GM23338 (cell line): Measurements from ENCODE around the gene PSD. TPM values are rescaled to one million over a fixed set of nuclear protein-coding genes. Genes with fewer than 3 reads are reported as not detected.

Experiments
- ATAC-seq: fragments of 200-7000 bp; cut with Tn5 transposase; 3 replicates; pipeline ENCODE4 v1.9.1; 2020
- DNase-seq: peaks from one replicate; pipeline ENCODE4 v3.0.0-alpha.2; 2015; ENCODE audit warnings: low spot score
- H2AFZ ChIP-seq: fragments of 200-600 bp; sonication (generic); 2 replicates; pipeline ENCODE4 v1.8.0; 2016; ENCODE audit warnings: antibody characterized with exemption, mild to moderate bottlenecking, moderate library complexity
- H3F3A ChIP-seq: fragments of 200-600 bp; sonication (generic); replicated peaks from 2 replicates; pipeline ENCODE4 v1.8.0; 2017; ENCODE audit warnings: antibody characterized with exemption, mixed run types, low read depth
- H3K27ac ChIP-seq: fragments of 200-600 bp; sonication (generic); 2 replicates; pipeline ENCODE4 v1.6.1; 2016; ENCODE audit warnings: low read depth
- H3K27me3 ChIP-seq: fragments of 200-600 bp; sonication (generic); 2 replicates; pipeline ENCODE4 v1.8.0; 2016; ENCODE audit warnings: mild to moderate bottlenecking, mixed run types, moderate library complexity; ENCODE audit not compliant: insufficient read depth
- H3K36me3 ChIP-seq: fragments of 200-600 bp; sonication (generic); 2 replicates; pipeline ENCODE4 v1.8.0; 2016; ENCODE audit warnings: mild to moderate bottlenecking; ENCODE audit not compliant: insufficient read depth
- H3K4me1 ChIP-seq: fragments of 200-600 bp; sonication (generic); 2 replicates; pipeline ENCODE4 v1.8.0; 2016; ENCODE audit warnings: mild to moderate bottlenecking, moderate library complexity; ENCODE audit not compliant: insufficient read depth
- H3K4me2 ChIP-seq: fragments of 200-600 bp; sonication (generic); 2 replicates; pipeline ENCODE4 v1.7.1; 2017; ENCODE audit warnings: mixed run types
- H3K4me3 ChIP-seq: fragments of 200-600 bp; sonication (generic); 2 replicates; pipeline ENCODE4 v1.6.1; 2016; ENCODE audit warnings: mixed run types
- H3K79me2 ChIP-seq: fragments of 200-600 bp; sonication (generic); replicated peaks from 2 replicates; pipeline ENCODE4 v1.8.0; 2017; ENCODE audit warnings: mild to moderate bottlenecking; ENCODE audit not compliant: insufficient read depth
- H3K9me2 ChIP-seq: fragments of 200-600 bp; sonication (generic); 2 replicates; pipeline ENCODE4 v1.8.0; 2017; ENCODE audit not compliant: insufficient read depth
- H4K20me1 ChIP-seq: fragments of 200-600 bp; sonication (generic); replicated peaks from 2 replicates; pipeline ENCODE4 v1.8.0; 2017; ENCODE audit warnings: mild to moderate bottlenecking; ENCODE audit not compliant: insufficient read depth
- H3K27ac Mint-ChIP-seq: 2 replicates; pipeline ENCODE4 v1.8.0; 2020; ENCODE audit warnings: inconsistent platforms, mild to moderate bottlenecking, moderate library complexity, mixed read lengths
- H3K27me3 Mint-ChIP-seq: 3 replicates; pipeline ENCODE4 v1.8.0; 2022; ENCODE audit warnings: low read depth, mild to moderate bottlenecking, moderate library complexity, mixed read lengths, inconsistent platforms; ENCODE audit not compliant: insufficient read depth, poor library complexity
- H3K36me3 Mint-ChIP-seq: 3 replicates; pipeline ENCODE4 v1.8.0; 2021; ENCODE audit warnings: low read depth, mild to moderate bottlenecking, inconsistent platforms, moderate library complexity, mixed read lengths
- H3K4me1 Mint-ChIP-seq: 3 replicates; pipeline ENCODE4 v1.8.0; 2020; ENCODE audit warnings: mild to moderate bottlenecking, inconsistent platforms, mixed read lengths
- H3K4me3 Mint-ChIP-seq: 3 replicates; pipeline ENCODE4 v1.8.0; 2021; ENCODE audit warnings: moderate library complexity, mild to moderate bottlenecking, inconsistent platforms, mixed read lengths
- H3K9me3 Mint-ChIP-seq: 3 replicates; pipeline ENCODE4 v1.8.0; 2020; ENCODE audit warnings: moderate library complexity, mild to moderate bottlenecking, inconsistent platforms, mixed read lengths
- CREB1 ChIP-seq: fragments of 250-450 bp; sonication (Bioruptor Pico); IDR thresholded peaks from 2 replicates; pipeline ENCODE4 v1.5.0; 2020; ENCODE audit warnings: low read depth, mild to moderate bottlenecking, moderate library complexity
- ETS1 ChIP-seq: IDR thresholded peaks from 2 replicates; pipeline ENCODE4 v1.6.1; 2016; ENCODE audit warnings: antibody characterized with exemption
- EZH2 ChIP-seq: fragments of 200-600 bp; sonication (generic); IDR thresholded peaks from one replicate; pipeline ENCODE4 v1.8.0; 2017; ENCODE audit warnings: antibody characterized with exemption, mild to moderate bottlenecking, low read depth; ENCODE audit not compliant: unreplicated experiment
- EZH2phosphoT487 ChIP-seq: fragments of 200-600 bp; sonication (generic); IDR thresholded peaks from one replicate; pipeline ENCODE4 v1.8.1; 2018; ENCODE audit warnings: antibody characterized with exemption; ENCODE audit not compliant: unreplicated experiment
- JUNB ChIP-seq: IDR thresholded peaks from one replicate; pipeline ENCODE4 v1.6.1; 2016; ENCODE audit warnings: antibody characterized with exemption; ENCODE audit not compliant: unreplicated experiment
- NANOG ChIP-seq: IDR thresholded peaks from 2 replicates; pipeline ENCODE4 v1.6.1; 2016; ENCODE audit warnings: antibody characterized with exemption, borderline replicate concordance
- POLR2AphosphoS5 ChIP-seq: IDR thresholded peaks from 2 replicates; pipeline ENCODE4 v1.6.1; 2016; ENCODE audit warnings: antibody characterized with exemption, low read depth
- STAT1 ChIP-seq: IDR thresholded peaks from one replicate; pipeline ENCODE4 v1.6.1; 2016; ENCODE audit warnings: antibody characterized with exemption; ENCODE audit not compliant: unreplicated experiment
- ZNF114 ChIP-seq: fragments of 250-450 bp; sonication (Bioruptor Pico); IDR thresholded peaks from 2 replicates; pipeline ENCODE4 v1.5.0; 2020; ENCODE audit warnings: mild to moderate bottlenecking, moderate library complexity
- ZNF331 ChIP-seq: fragments of 250-450 bp; sonication (Bioruptor Pico); IDR thresholded peaks from 2 replicates; pipeline ENCODE4 v1.5.0; 2020; ENCODE audit warnings: low read depth, mild to moderate bottlenecking, moderate library complexity
- polyA plus RNA-seq: library from polyadenylated mRNA; unstranded; fragments of >200 nt; fragmentation: Nextera tagmentation; extraction: Ambion mirVana; gene quantifications from 2 replicates; pipeline ENCODE4 v1.2.1, GENCODE V29; 2016
- total RNA-seq: library from RNA; depleted of rRNA; stranded (reverse); fragments of >200 nt; shearing (Covaris generic); gene quantifications from 2 replicates; pipeline ENCODE4 v1.2.3, GENCODE V29; 2014
- TF ChIP-seq, protein P1 (sequence below), 2 experiments: fragments of 200-600 bp in 1 of 2; sonication (generic) in 1 of 2; conservative IDR thresholded peaks; 2 replicates each; pipeline versions ENCODE4 v1.5.1 to v1.6.1; 2016 to 2017; ENCODE audit warnings: antibody characterized with exemption in 2 of 2, low read depth in 2 of 2, mild to moderate bottlenecking in 2 of 2, moderate library complexity in 1 of 2
- TF ChIP-seq, protein P2 (sequence below): IDR thresholded peaks from one replicate; pipeline ENCODE4 v1.6.1; 2018; ENCODE audit warnings: antibody characterized with exemption; ENCODE audit not compliant: unreplicated experiment
- TF ChIP-seq, protein P3 (sequence below): fragments of 250-450 bp; sonication (Bioruptor Pico); IDR thresholded peaks from 2 replicates; pipeline ENCODE4 v1.5.0; 2020; ENCODE audit warnings: mild to moderate bottlenecking, moderate library complexity

The PSD gene
- total and polyA plus RNA-seq, 2 experiments from 2014 or later: 1.9 to 6.8 TPM

- peaks cover 2% of the 10 kb centered on the region for H3K36me3 Mint-ChIP-seq
- no peak overlapping the region for H3K4me3 ChIP-seq
- peak overlapping the region; percentile 90; the same call in 2 of the 3 replicates for H3K4me3 Mint-ChIP-seq
- no peak overlapping the region for H2AFZ ChIP-seq
- peaks cover 5% of the 10 kb centered on the region; the same call in 1 of the 2 replicates for H3K27me3 ChIP-seq
- no peaks in the 10 kb centered on the region for H3K9me2 ChIP-seq
- peaks cover 29% of the 10 kb centered on the region for H3K4me1 ChIP-seq
- peaks cover 33% of the 10 kb centered on the region for H3K4me1 Mint-ChIP-seq
- 0 out of 2 replicates have a peak, but pooled peaks cover 12% of the 10 kb centered on the region for H3F3A ChIP-seq
- ATAC-seq (no peak), DNase-seq (no peak)
- H3K27me3 Mint-ChIP-seq: peaks cover 16% of the 10 kb centered on the region
- TF ChIP-seq EZH2 (no peak), JUNB (no peak), STAT1 (no peak), ZNF331 (CRISPR knock-in tag) (no peak), ETS1 (no peak), NANOG (no peak), EZH2phosphoT487 (no peak), POLR2AphosphoS5 (no peak), ZNF114 (CRISPR knock-in tag) (no peak), CREB1 (CRISPR knock-in tag) (no peak)
- TF ChIP-seq, protein P1, sequence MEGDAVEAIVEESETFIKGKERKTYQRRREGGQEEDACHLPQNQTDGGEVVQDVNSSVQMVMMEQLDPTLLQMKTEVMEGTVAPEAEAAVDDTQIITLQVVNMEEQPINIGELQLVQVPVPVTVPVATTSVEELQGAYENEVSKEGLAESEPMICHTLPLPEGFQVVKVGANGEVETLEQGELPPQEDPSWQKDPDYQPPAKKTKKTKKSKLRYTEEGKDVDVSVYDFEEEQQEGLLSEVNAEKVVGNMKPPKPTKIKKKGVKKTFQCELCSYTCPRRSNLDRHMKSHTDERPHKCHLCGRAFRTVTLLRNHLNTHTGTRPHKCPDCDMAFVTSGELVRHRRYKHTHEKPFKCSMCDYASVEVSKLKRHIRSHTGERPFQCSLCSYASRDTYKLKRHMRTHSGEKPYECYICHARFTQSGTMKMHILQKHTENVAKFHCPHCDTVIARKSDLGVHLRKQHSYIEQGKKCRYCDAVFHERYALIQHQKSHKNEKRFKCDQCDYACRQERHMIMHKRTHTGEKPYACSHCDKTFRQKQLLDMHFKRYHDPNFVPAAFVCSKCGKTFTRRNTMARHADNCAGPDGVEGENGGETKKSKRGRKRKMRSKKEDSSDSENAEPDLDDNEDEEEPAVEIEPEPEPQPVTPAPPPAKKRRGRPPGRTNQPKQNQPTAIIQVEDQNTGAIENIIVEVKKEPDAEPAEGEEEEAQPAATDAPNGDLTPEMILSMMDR (conservative IDR thresholded peaks at IDR 0.05; ENCODE audit: low read depth in 2 of 2): no peak; a peak in 1 of 4 replicates
- TF ChIP-seq, protein P2, sequence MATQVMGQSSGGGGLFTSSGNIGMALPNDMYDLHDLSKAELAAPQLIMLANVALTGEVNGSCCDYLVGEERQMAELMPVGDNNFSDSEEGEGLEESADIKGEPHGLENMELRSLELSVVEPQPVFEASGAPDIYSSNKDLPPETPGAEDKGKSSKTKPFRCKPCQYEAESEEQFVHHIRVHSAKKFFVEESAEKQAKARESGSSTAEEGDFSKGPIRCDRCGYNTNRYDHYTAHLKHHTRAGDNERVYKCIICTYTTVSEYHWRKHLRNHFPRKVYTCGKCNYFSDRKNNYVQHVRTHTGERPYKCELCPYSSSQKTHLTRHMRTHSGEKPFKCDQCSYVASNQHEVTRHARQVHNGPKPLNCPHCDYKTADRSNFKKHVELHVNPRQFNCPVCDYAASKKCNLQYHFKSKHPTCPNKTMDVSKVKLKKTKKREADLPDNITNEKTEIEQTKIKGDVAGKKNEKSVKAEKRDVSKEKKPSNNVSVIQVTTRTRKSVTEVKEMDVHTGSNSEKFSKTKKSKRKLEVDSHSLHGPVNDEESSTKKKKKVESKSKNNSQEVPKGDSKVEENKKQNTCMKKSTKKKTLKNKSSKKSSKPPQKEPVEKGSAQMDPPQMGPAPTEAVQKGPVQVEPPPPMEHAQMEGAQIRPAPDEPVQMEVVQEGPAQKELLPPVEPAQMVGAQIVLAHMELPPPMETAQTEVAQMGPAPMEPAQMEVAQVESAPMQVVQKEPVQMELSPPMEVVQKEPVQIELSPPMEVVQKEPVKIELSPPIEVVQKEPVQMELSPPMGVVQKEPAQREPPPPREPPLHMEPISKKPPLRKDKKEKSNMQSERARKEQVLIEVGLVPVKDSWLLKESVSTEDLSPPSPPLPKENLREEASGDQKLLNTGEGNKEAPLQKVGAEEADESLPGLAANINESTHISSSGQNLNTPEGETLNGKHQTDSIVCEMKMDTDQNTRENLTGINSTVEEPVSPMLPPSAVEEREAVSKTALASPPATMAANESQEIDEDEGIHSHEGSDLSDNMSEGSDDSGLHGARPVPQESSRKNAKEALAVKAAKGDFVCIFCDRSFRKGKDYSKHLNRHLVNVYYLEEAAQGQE: no peak
- TF ChIP-seq, protein P3, sequence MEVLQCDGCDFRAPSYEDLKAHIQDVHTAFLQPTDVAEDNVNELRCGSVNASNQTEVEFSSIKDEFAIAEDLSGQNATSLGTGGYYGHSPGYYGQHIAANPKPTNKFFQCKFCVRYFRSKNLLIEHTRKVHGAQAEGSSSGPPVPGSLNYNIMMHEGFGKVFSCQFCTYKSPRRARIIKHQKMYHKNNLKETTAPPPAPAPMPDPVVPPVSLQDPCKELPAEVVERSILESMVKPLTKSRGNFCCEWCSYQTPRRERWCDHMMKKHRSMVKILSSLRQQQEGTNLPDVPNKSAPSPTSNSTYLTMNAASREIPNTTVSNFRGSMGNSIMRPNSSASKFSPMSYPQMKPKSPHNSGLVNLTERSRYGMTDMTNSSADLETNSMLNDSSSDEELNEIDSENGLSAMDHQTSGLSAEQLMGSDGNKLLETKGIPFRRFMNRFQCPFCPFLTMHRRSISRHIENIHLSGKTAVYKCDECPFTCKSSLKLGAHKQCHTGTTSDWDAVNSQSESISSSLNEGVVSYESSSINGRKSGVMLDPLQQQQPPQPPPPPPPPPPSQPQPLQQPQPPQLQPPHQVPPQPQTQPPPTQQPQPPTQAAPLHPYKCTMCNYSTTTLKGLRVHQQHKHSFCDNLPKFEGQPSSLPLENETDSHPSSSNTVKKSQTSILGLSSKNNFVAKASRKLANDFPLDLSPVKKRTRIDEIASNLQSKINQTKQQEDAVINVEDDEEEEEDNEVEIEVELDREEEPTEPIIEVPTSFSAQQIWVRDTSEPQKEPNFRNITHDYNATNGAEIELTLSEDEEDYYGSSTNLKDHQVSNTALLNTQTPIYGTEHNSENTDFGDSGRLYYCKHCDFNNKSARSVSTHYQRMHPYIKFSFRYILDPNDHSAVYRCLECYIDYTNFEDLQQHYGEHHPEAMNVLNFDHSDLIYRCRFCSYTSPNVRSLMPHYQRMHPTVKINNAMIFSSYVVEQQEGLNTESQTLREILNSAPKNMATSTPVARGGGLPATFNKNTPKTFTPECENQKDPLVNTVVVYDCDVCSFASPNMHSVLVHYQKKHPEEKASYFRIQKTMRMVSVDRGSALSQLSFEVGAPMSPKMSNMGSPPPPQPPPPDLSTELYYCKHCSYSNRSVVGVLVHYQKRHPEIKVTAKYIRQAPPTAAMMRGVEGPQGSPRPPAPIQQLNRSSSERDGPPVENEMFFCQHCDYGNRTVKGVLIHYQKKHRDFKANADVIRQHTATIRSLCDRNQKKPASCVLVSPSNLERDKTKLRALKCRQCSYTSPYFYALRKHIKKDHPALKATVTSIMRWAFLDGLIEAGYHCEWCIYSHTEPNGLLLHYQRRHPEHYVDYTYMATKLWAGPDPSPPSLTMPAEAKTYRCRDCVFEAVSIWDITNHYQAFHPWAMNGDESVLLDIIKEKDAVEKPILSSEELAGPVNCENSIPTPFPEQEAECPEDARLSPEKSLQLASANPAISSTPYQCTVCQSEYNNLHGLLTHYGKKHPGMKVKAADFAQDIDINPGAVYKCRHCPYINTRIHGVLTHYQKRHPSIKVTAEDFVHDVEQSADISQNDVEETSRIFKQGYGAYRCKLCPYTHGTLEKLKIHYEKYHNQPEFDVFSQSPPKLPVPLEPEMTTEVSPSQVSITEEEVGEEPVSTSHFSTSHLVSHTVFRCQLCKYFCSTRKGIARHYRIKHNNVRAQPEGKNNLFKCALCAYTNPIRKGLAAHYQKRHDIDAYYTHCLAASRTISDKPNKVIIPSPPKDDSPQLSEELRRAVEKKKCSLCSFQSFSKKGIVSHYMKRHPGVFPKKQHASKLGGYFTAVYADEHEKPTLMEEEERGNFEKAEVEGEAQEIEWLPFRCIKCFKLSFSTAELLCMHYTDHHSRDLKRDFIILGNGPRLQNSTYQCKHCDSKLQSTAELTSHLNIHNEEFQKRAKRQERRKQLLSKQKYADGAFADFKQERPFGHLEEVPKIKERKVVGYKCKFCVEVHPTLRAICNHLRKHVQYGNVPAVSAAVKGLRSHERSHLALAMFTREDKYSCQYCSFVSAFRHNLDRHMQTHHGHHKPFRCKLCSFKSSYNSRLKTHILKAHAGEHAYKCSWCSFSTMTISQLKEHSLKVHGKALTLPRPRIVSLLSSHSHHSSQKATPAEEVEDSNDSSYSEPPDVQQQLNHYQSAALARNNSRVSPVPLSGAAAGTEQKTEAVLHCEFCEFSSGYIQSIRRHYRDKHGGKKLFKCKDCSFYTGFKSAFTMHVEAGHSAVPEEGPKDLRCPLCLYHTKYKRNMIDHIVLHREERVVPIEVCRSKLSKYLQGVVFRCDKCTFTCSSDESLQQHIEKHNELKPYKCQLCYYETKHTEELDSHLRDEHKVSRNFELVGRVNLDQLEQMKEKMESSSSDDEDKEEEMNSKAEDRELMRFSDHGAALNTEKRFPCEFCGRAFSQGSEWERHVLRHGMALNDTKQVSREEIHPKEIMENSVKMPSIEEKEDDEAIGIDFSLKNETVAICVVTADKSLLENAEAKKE (CRISPR knock-in tag): no peak
- no peak overlapping the region for H3K27ac ChIP-seq
- peaks cover 23% of the 10 kb centered on the region; the same call in 1 of the 2 replicates for H3K79me2 ChIP-seq
- H4K20me1 ChIP-seq: no peaks in the 10 kb centered on the region; the same call in 1 of the 2 replicates
- H3K9me3 Mint-ChIP-seq: no peaks in the 10 kb centered on the region
- no peaks in the 10 kb centered on the region for H3K36me3 ChIP-seq
- peak overlapping the region; percentile 96 for H3K4me2 ChIP-seq
- H3K27ac Mint-ChIP-seq: no peak overlapping the region
These were observed 45.4 kb upstream of the PSD start for GRCh38 chr10:102463983-102464382.
